B cell (primary cell): ENCODE data around the gene MED27. TPM values are rescaled to one million over a fixed set of nuclear protein-coding genes. Genes with fewer than 3 reads are reported as not detected.

Source experiments
- ATAC-seq: fragments of 200-7000 bp; cut with Tn5 transposase; one replicate; pipeline ENCODE4 v1.10.0; 2021; ENCODE audit warnings: low read depth, mild to moderate bottlenecking, moderate number of reproducible peaks, moderate library complexity
- CTCF ChIA-PET: fragments of 350-600 bp; sonication (Branson Sonifier 250); formaldehyde crosslinking; loops from one replicate; lab custom pipeline; 2021; ENCODE audit warnings: antibody characterized with exemption, inconsistent platforms; lab: Charles Lee
- POLR2A ChIA-PET: fragments of 350-600 bp; sonication (Branson Sonifier 250); formaldehyde crosslinking; loops from one replicate; lab custom pipeline; 2021; ENCODE audit warnings: antibody characterized with exemption; lab: Charles Lee
- DNase-seq: peaks from one replicate; pipeline ENCODE4 v3.0.0; 2013
- H2AFZ ChIP-seq: 2 replicates; pipeline ENCODE4 v1.6.1; 2012; ENCODE audit warnings: mild to moderate bottlenecking, low read depth, low read length; ENCODE audit not compliant: insufficient read depth, poor library complexity, severe bottlenecking
- H3K27ac ChIP-seq, 2 donors: 1 replicate in 1 of 2; 2 replicates in 1 of 2; pipeline ENCODE4 v1.5.1; 2012 to 2013; ENCODE audit warnings: low read length in 2 of 2, mild to moderate bottlenecking in 2 of 2, moderate library complexity in 1 of 2
- H3K27me3 ChIP-seq, 4 experiments: fragments of 200-600 bp in 1 of 4; sonication (generic) in 1 of 4; replicated peaks in 1 of 4; 1 replicate in 2 of 4; 2 replicates in 2 of 4; pipeline versions ENCODE4 v1.6.1 to v1.7.0; 2013 to 2016; ENCODE audit warnings: low read length in 3 of 4, mild to moderate bottlenecking in 2 of 4, mixed read lengths in 1 of 4, moderate library complexity in 1 of 4; ENCODE audit not compliant: insufficient read depth in 4 of 4, control insufficient read depth in 3 of 4; ENCODE audit errors: control extremely low read depth in 1 of 4
- H3K36me3 ChIP-seq, 2 experiments: replicated peaks in 1 of 2; 1 replicate in 1 of 2; 2 replicates in 1 of 2; pipeline versions ENCODE4 v1.6.1 to v1.7.1; 2013; ENCODE audit warnings: low read length in 1 of 2; ENCODE audit not compliant: insufficient read depth in 2 of 2, control insufficient read depth in 1 of 2; ENCODE audit errors: control extremely low read depth in 1 of 2, extremely low read depth in 1 of 2
- H3K4me1 ChIP-seq, 2 donors: fragments of 200-600 bp in 1 of 2; sonication (generic) in 1 of 2; 1 replicate in 1 of 2; 2 replicates in 1 of 2; pipeline versions ENCODE4 v1.5.1 to v1.6.1; 2013 to 2017; ENCODE audit warnings: low read length in 2 of 2; ENCODE audit not compliant: control insufficient read depth in 2 of 2, insufficient read depth in 2 of 2
- H3K4me2 ChIP-seq: replicated peaks from 2 replicates; pipeline ENCODE3; 2012; ENCODE audit warnings: mild to moderate bottlenecking, low read depth, low read length; ENCODE audit not compliant: poor library complexity, severe bottlenecking
- H3K4me3 ChIP-seq, 5 experiments: fragments of 200-600 bp in 1 of 5; sonication (generic) in 1 of 5; 1 replicate in 3 of 5; 2 replicates in 2 of 5; pipeline versions ENCODE4 v1.5.1 to v1.7.0; 2011 to 2016; ENCODE audit warnings: low read length in 4 of 5, mild to moderate bottlenecking in 4 of 5, low read depth in 2 of 5, control low read depth in 1 of 5, moderate library complexity in 1 of 5; ENCODE audit not compliant: insufficient read depth in 1 of 5; ENCODE audit errors: control extremely low read depth in 1 of 5, extremely low read depth in 1 of 5
- H3K79me2 ChIP-seq: fragments of 200-600 bp; sonication (generic); one replicate; pipeline ENCODE4 v1.6.0; 2016; ENCODE audit warnings: low read length; ENCODE audit not compliant: control insufficient read depth, insufficient read depth
- H3K9ac ChIP-seq: fragments of 200-600 bp; sonication (generic); 2 replicates; pipeline ENCODE4 v1.6.1; 2017; ENCODE audit warnings: mild to moderate bottlenecking, low read length, moderate library complexity
- H3K9me3 ChIP-seq, 3 donors: one replicate each; pipeline versions ENCODE4 v1.6.1 to v1.7.1; 2013; ENCODE audit warnings: low read length in 2 of 3; ENCODE audit not compliant: control insufficient read depth in 2 of 3, insufficient read depth in 1 of 3; ENCODE audit errors: control extremely low read depth in 1 of 3
- H4K20me1 ChIP-seq: 2 replicates; pipeline ENCODE4 v1.6.0; 2012; ENCODE audit warnings: mild to moderate bottlenecking, low read length; ENCODE audit not compliant: insufficient read depth, control insufficient read depth, poor library complexity, severe bottlenecking
- H3K27ac Mint-ChIP-seq: one replicate; pipeline ENCODE4 v1.8.0; 2021; ENCODE audit warnings: mixed read lengths
- H3K27me3 Mint-ChIP-seq: one replicate; pipeline ENCODE4 v1.8.0; 2021; ENCODE audit warnings: mixed read lengths
- H3K4me1 Mint-ChIP-seq: one replicate; pipeline ENCODE4 v1.8.0; 2021; ENCODE audit warnings: mixed read lengths
- H3K4me3 Mint-ChIP-seq: one replicate; pipeline ENCODE4 v1.8.0; 2021; ENCODE audit warnings: mixed read lengths
- H3K9me3 Mint-ChIP-seq: one replicate; pipeline ENCODE4 v1.8.0; 2022; ENCODE audit warnings: mixed read lengths; ENCODE audit not compliant: insufficient read depth
- EZH2 ChIP-seq: IDR thresholded peaks from 2 replicates; pipeline ENCODE4 v1.6.1; 2012; ENCODE audit warnings: borderline replicate concordance, low read depth, mild to moderate bottlenecking, moderate library complexity, low read length; ENCODE audit not compliant: insufficient read depth, poor library complexity, severe bottlenecking
- WGBS: methylation state at CpG from one replicate; pipeline ENCODE4 v1.1.5; 2013; ENCODE audit warnings: missing lambda C conversion rate; ENCODE audit not compliant: insufficient coverage; 5-methylcytosine and 5-hydroxymethylcytosine counted together
- intact Hi-C: fragments of 100-400 bp; cut with micrococcal nuclease; formaldehyde crosslinking; loops from one replicate; pipeline ENCODE4 v1.10.0; 2022
- polyA plus RNA-seq: library from polyadenylated mRNA; depleted of rRNA; stranded (reverse); fragments of >200 nt; gene quantifications from 2 replicates; pipeline ENCODE4 v1.2.3, GENCODE V29; 2012
- total RNA-seq, 2 donors: library from RNA; stranded (reverse); fragments of 120-200 nt in 1 of 2; gene quantifications; 1 replicate in 1 of 2; 2 replicates in 1 of 2; pipeline versions ENCODE4 v1.2.3 to v1.2.4, GENCODE V29; 2013 to 2022
- TF ChIP-seq, protein P1 (sequence below): fragments of 200-600 bp; IDR thresholded peaks from one replicate; pipeline ENCODE4 v1.8.0; 2022; ENCODE audit warnings: antibody characterized with exemption, mild to moderate bottlenecking

MED27 gene
- total and polyA plus RNA-seq, 2 donors (not counting 1 experiment from before 2014, with no cell fraction given), result 17.4 to 17.7 TPM

DNA sequence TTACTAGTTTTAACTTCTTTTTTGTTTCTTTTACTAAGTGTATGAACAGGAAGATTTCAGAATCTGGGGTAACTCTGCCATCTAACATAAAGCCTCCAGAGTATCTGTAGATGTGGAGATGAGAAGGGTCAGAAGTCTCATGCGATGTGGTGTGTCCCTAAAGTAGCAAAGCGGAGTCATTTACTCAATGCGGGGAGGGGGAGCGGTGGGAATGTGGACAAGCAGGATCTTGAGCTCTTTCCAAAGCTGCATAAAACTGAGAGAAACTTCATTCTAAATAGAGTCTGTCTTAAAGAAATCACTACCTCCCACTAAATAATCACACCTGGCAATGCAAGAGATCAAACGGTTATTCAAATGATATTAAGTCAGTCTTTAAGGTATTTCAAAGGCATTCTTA is 92.4 kb downstream of the MED27 start:
- intact Hi-C loops, result no loop called here
- Mint-ChIP-seq H3K9me3 (no peaks in the 10 kb centered on the region), H3K4me3 (no peak overlapping the region), H3K27me3 (no peaks in the 10 kb centered on the region), H3K27ac (no peak overlapping the region), H3K4me1 (peaks cover 5% of the 10 kb centered on the region)
- H3K27me3 ChIP-seq, result no peaks in the 10 kb centered on the region
- ATAC-seq (no peak), DNase-seq (no peak)
- H3K9me3 ChIP-seq, result no peaks in the 10 kb centered on the region
- H2AFZ ChIP-seq, result no peak overlapping the region
- ChIA-PET POLR2A (no interaction called here), CTCF (no interaction called here)
- no peak overlapping the region for H3K27ac ChIP-seq
- no peak overlapping the region for H3K4me3 ChIP-seq
- no peak overlapping the region for H3K9ac ChIP-seq
- no peaks in the 10 kb centered on the region for H3K79me2 ChIP-seq
- H3K4me1 ChIP-seq, result no peaks in the 10 kb centered on the region
- H3K4me2 ChIP-seq, result no peak overlapping the region
- H4K20me1 ChIP-seq, result no peaks in the 10 kb centered on the region
- 100% methylated on average over 2 of the region's 5 CpGs for WGBS
- no peaks in the 10 kb centered on the region for H3K36me3 ChIP-seq
- TF ChIP-seq, protein P1, sequence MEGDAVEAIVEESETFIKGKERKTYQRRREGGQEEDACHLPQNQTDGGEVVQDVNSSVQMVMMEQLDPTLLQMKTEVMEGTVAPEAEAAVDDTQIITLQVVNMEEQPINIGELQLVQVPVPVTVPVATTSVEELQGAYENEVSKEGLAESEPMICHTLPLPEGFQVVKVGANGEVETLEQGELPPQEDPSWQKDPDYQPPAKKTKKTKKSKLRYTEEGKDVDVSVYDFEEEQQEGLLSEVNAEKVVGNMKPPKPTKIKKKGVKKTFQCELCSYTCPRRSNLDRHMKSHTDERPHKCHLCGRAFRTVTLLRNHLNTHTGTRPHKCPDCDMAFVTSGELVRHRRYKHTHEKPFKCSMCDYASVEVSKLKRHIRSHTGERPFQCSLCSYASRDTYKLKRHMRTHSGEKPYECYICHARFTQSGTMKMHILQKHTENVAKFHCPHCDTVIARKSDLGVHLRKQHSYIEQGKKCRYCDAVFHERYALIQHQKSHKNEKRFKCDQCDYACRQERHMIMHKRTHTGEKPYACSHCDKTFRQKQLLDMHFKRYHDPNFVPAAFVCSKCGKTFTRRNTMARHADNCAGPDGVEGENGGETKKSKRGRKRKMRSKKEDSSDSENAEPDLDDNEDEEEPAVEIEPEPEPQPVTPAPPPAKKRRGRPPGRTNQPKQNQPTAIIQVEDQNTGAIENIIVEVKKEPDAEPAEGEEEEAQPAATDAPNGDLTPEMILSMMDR, result no peak
- TF ChIP-seq EZH2, result no peak

DNA sequence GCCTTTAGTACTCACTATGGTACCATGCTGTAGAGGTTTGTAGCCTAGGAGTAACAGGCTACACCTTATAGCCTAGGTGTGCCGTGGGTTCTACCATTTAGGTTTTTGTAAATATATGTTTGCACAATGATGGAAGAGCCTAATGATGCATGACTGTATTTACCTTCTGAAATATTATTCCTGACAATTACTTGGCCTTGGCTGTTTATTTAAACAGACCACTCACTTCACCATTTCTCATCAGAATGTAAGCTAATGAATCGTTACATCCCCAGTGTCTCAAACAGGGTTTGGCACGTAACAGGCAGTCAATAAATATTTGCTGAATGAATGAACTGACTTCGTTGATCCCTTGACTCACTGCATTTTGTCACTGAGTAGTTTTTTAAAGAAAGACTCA is 93.1 kb downstream of the MED27 start:
- no peak overlapping the region for H3K9ac ChIP-seq
- H3K4me1 ChIP-seq, result no peaks in the 10 kb centered on the region
- DNase-seq (no peak), ATAC-seq (no peak)
- ChIA-PET POLR2A (no interaction called here), CTCF (no interaction called here)
- H3K4me3 ChIP-seq, result no peak overlapping the region
- no peak overlapping the region for H2AFZ ChIP-seq
- no peaks in the 10 kb centered on the region for H3K9me3 ChIP-seq
- H3K27me3 ChIP-seq, result no peaks in the 10 kb centered on the region
- H3K4me3 Mint-ChIP-seq, result no peak overlapping the region
- TF ChIP-seq, protein P1, result no peak
- TF ChIP-seq EZH2, result no peak
- H3K27ac Mint-ChIP-seq, result no peak overlapping the region
- no peaks in the 10 kb centered on the region for H3K27me3 Mint-ChIP-seq
- H3K27ac ChIP-seq, result no peak overlapping the region
- no peaks in the 10 kb centered on the region for H3K9me3 Mint-ChIP-seq
- H3K36me3 ChIP-seq, result no peaks in the 10 kb centered on the region
- intact Hi-C loops, result no loop called here
- WGBS, result no CpG with 5 or more reads among the region's 4 CpGs
- H3K79me2 ChIP-seq, result no peaks in the 10 kb centered on the region
- no peaks in the 10 kb centered on the region for H4K20me1 ChIP-seq
- peaks cover 5% of the 10 kb centered on the region for H3K4me1 Mint-ChIP-seq
- no peak overlapping the region for H3K4me2 ChIP-seq
